ENCODE data around the gene DENND5B. TPM values are rescaled to one million over a fixed set of nuclear protein-coding genes. Genes with fewer than 3 reads are reported as not detected.

Gene DENND5B
- total and polyA plus RNA-seq, 4 donors = 4.5 to 23.1 (median 9.3) TPM

- no peak overlapping the region for H3K27ac ChIP-seq (ENCODE audit: low read depth in 1 of 2, low read length in 2 of 2)
- no peaks in the 10 kb centered on the region for H3K4me1 ChIP-seq (ENCODE audit: control insufficient read depth in 4 of 4, insufficient read depth in 4 of 4, low read length in 3 of 4)
- no peaks in the 10 kb centered on the region for H3K9me3 ChIP-seq (ENCODE audit: control insufficient read depth in 4 of 4, low read length in 3 of 4)
- WGBS = 57% methylated on average over 13 of the region's 13 CpGs
- no peak overlapping the region for H3K4me3 ChIP-seq (ENCODE audit: low read depth in 1 of 3, low read length in 3 of 3)
- H3K9ac ChIP-seq (ENCODE audit: low read depth in 1 of 2, low read length in 2 of 2) = peak overlapping the region in 1 of 2 donors; percentile 38
- H3K36me3 ChIP-seq (ENCODE audit: control insufficient read depth in 4 of 4, insufficient read depth in 3 of 4, low read depth in 1 of 4, low read length in 3 of 4) = no peaks in the 10 kb centered on the region
- TF ChIP-seq TAF1 (conservative IDR thresholded peaks at IDR 0.05) (no peak), FOXA2 (IDR thresholded peaks at IDR 0.05) (no peak), GABPA (IDR thresholded peaks at IDR 0.05 in 1 of 2, conservative IDR thresholded peaks at IDR 0.05 in 1 of 2) (no peak), RAD21 (IDR thresholded peaks at IDR 0.05) (no peak), SP1 (IDR thresholded peaks at IDR 0.05) (no peak), CTCF (IDR thresholded peaks at IDR 0.05; ENCODE audit: low read depth, low read length, missing input control) (no peak), HNF4A (conservative IDR thresholded peaks at IDR 0.05) (no peak), EGR1 (IDR thresholded peaks at IDR 0.05; ENCODE audit: low read depth in 2 of 2) (no peak), RXRA (IDR thresholded peaks at IDR 0.05) (no peak), JUND (IDR thresholded peaks at IDR 0.05) (no peak), NR2F2 (IDR thresholded peaks at IDR 0.05) (no peak), MAX (IDR thresholded peaks at IDR 0.05) (no peak)
- no peaks in the 10 kb centered on the region for H3K27me3 ChIP-seq (ENCODE audit: control insufficient read depth in 4 of 4, insufficient read depth in 4 of 4, low read length in 3 of 4)
- no peak for DNase-seq (ENCODE audit: low spot score)
Observed at GRCh38 chr12:31362115-31362758, 228.7 kb downstream of the DENND5B start.

GRCh38 chr12:31361730-31362114 is 229.2 kb downstream of the DENND5B start:
- Histone ChIP-seq H3K27ac (ENCODE audit: low read depth in 1 of 2, low read length in 2 of 2) (no peak overlapping the region), H3K36me3 (ENCODE audit: control insufficient read depth in 4 of 4, insufficient read depth in 3 of 4, low read depth in 1 of 4, low read length in 3 of 4) (no peaks in the 10 kb centered on the region), H3K4me3 (ENCODE audit: low read depth in 1 of 3, low read length in 3 of 3) (no peak overlapping the region), H3K9me3 (ENCODE audit: control insufficient read depth in 4 of 4, low read length in 3 of 4) (no peaks in the 10 kb centered on the region), H3K9ac (ENCODE audit: low read depth in 1 of 2, low read length in 2 of 2) (peak overlapping the region in 1 of 2 donors; percentile 38), H3K4me1 (ENCODE audit: control insufficient read depth in 4 of 4, insufficient read depth in 4 of 4, low read length in 3 of 4) (no peaks in the 10 kb centered on the region), H3K27me3 (ENCODE audit: control insufficient read depth in 4 of 4, insufficient read depth in 4 of 4, low read length in 3 of 4) (no peaks in the 10 kb centered on the region)
- WGBS = 92% methylated on average over 14 of the region's 14 CpGs
- TF ChIP-seq FOXA1 (IDR thresholded peaks at IDR 0.05) = no peak
- TF ChIP-seq REST (IDR thresholded peaks at IDR 0.05) = no peak
- TF ChIP-seq ATF3 (IDR thresholded peaks at IDR 0.05) = no peak
- TF ChIP-seq GABPA (IDR thresholded peaks at IDR 0.05 in 1 of 2, conservative IDR thresholded peaks at IDR 0.05 in 1 of 2) = no peak
- no peak for TF ChIP-seq FOXA2 (IDR thresholded peaks at IDR 0.05)
- no peak for TF ChIP-seq CTCF (IDR thresholded peaks at IDR 0.05; ENCODE audit: low read depth, low read length, missing input control)
- TF ChIP-seq YY1 (IDR thresholded peaks at IDR 0.05) = no peak
- TF ChIP-seq ZBTB33 (IDR thresholded peaks at IDR 0.05) = no peak
- TF ChIP-seq HNF4A (conservative IDR thresholded peaks at IDR 0.05) = no peak
- no peak for TF ChIP-seq RAD21 (IDR thresholded peaks at IDR 0.05)
- no peak for TF ChIP-seq EGR1 (IDR thresholded peaks at IDR 0.05; ENCODE audit: low read depth in 2 of 2)
- TF ChIP-seq RXRA (IDR thresholded peaks at IDR 0.05) = no peak
- no peak for DNase-seq (ENCODE audit: low spot score)

Measured in liver (tissue), 9 donors.